ENCODE measurements around the gene MAST4. TPM values are rescaled to one million over a fixed set of nuclear protein-coding genes. Genes with fewer than 3 reads are reported as not detected.

Gene MAST4
- polyA plus RNA-seq, 1 experiment: 4.0 TPM

DNA sequence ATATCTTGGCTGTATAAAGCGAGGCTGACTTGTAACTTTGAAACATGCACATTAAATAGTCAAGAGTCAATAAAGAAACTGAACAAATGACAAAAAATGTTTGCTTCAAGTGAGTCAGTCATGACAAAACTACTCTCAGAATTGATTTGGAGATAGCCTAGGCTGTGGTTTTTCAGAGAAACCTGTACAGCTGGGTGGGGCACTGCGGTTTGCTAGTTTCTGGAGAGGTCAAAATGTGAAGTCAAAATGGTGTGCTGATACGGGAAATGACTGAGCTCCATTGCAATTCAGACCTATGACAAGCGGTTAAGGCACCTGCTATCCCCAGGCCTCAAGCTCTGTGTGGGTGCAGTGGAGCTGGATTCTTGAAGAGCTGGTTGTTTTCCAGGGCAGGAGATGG, 610.7 kb downstream of the MAST4 start:
- CTCF ChIA-PET: interaction anchor here (1.0 to 4.2 kb wide), 3 partner anchors 45 to 392 kb away, joined by 4 to 28 read pairs (median 4); no protein-coding TSS in a partner anchor

DNA sequence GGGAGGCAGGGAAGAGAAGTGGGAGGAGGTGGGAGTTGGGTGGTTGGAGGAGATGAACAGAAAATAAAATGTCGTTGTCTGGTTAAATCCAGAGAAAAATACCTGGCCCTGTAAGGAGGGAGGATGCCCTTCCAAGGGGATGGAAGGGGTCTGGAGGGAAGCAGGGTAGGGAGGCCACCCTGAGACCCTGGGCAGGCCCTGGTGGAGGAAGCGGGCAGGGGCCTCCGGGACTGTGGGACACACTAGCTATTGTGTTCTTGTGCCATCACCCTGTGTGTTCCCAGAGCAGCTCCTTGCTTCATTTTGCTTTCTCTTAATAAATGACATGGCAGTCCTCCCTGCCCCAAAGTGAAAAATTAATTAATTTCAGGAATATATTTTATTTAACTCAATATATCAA, 612.2 kb downstream of the MAST4 start:
- POLR2A ChIA-PET: no interaction called here
- Histone ChIP-seq H3K36me3 (ENCODE audit: control insufficient read depth, insufficient read depth, low read length) (no peaks in the 10 kb centered on the region), H3K27me3 (ENCODE audit: control insufficient read depth, insufficient read depth, low read length) (no peaks in the 10 kb centered on the region; the same call in 1 of the 2 replicates), H3K4me3 (ENCODE audit: low read depth, low read length) (no peak overlapping the region)
- DNase-seq (ENCODE audit: low read depth): no peak
- TF ChIP-seq CTCF (IDR thresholded peaks at IDR 0.05; ENCODE audit: insufficient read depth, low read depth, low read length): no peak
- CTCF ChIA-PET: interaction anchor here (0.6 to 4.2 kb wide), 12 partner anchors 13 to 902 kb away, joined by 3 to 28 read pairs (median 4); no protein-coding TSS in a partner anchor

More for the DNA sequence above, 610.7 kb downstream of the MAST4 start:
- Histone ChIP-seq H3K27me3 (ENCODE audit: control insufficient read depth, insufficient read depth, low read length) (no peaks in the 10 kb centered on the region; the same call in 1 of the 2 replicates), H3K36me3 (ENCODE audit: control insufficient read depth, insufficient read depth, low read length) (no peaks in the 10 kb centered on the region), H3K4me3 (ENCODE audit: low read depth, low read length) (no peak overlapping the region)
- POLR2A ChIA-PET: interaction anchor here (0.6 kb wide), 1 partner anchor 257 kb away, joined by 4 read pairs; no protein-coding TSS in a partner anchor
- DNase-seq (ENCODE audit: low read depth): no peak
- TF ChIP-seq CTCF (IDR thresholded peaks at IDR 0.05; ENCODE audit: insufficient read depth, low read depth, low read length): no peak

GRCh38 chr5:67209141-67209771, 613.1 kb downstream of the MAST4 start:
- Histone ChIP-seq H3K27me3 (ENCODE audit: control insufficient read depth, insufficient read depth, low read length) (no peaks in the 10 kb centered on the region; the same call in 1 of the 2 replicates), H3K4me3 (ENCODE audit: low read depth, low read length) (no peak overlapping the region), H3K36me3 (ENCODE audit: control insufficient read depth, insufficient read depth, low read length) (no peaks in the 10 kb centered on the region)
- DNase-seq (ENCODE audit: low read depth): no peak
- peak; percentile 72 for TF ChIP-seq CTCF (IDR thresholded peaks at IDR 0.05; ENCODE audit: insufficient read depth, low read depth, low read length)
- ChIA-PET POLR2A (no interaction called here), CTCF (interaction anchor here (0.6 to 4.2 kb wide), 14 partner anchors 13 to 1043 kb away, joined by 3 to 28 read pairs (median 4); no protein-coding TSS in a partner anchor)

DNA sequence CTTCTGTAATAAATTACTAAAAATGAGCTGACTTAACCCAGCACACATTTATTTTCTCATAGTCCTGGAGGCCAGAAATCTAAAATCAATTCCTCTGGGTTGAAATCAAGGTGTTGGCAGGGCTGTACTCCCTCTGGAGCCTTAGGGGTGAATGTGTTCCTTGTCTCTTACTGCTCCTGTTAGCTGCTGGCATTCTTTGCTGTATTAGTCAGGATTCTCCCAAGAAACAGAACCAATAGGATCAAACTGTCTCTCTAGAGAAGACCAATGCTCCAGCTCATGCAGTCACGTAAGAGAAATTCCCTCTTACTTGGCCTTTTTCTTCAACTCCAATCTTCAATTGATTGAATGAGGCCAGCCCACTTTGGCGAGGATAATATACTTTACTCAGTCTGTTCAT, 615.7 kb downstream of the MAST4 start:
- ChIA-PET POLR2A (no interaction called here), CTCF (interaction anchor here (1.0 to 1.4 kb wide), 3 partner anchors 45 to 55 kb away, joined by 3 read pairs; no protein-coding TSS in a partner anchor)
- Histone ChIP-seq H3K4me3 (ENCODE audit: low read depth, low read length) (no peak overlapping the region), H3K27me3 (ENCODE audit: control insufficient read depth, insufficient read depth, low read length) (no peaks in the 10 kb centered on the region), H3K36me3 (ENCODE audit: control insufficient read depth, insufficient read depth, low read length) (no peaks in the 10 kb centered on the region)
- DNase-seq (ENCODE audit: low read depth): peak; percentile 42
- 0 out of 2 replicates have a peak, but pooled peaks have one; percentile 7 for TF ChIP-seq CTCF (IDR thresholded peaks at IDR 0.05; ENCODE audit: insufficient read depth, low read depth, low read length)

DNA sequence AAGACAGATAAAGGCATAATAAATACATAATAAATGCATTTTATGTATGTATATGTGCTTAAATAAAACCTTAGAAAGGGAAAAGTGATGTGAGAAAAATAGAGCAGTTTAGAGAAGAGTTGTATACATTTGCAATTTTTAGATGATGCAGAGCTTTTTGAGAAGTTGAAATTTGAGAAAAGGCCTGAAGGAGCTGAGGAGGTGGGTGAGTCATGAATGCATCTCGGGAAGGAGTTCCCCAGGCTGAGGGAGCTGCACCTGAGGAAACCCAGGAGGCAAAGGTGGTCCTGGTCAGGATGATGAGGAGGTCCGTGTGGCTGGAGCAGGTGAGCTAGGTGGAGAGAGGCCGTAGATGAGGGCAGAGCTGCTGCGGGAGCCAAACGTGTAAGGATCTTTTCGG, 617.8 kb downstream of the MAST4 start:
- Histone ChIP-seq H3K36me3 (ENCODE audit: control insufficient read depth, insufficient read depth, low read length) (no peaks in the 10 kb centered on the region), H3K4me3 (ENCODE audit: low read depth, low read length) (no peak overlapping the region), H3K27me3 (ENCODE audit: control insufficient read depth, insufficient read depth, low read length) (no peaks in the 10 kb centered on the region)
- ChIA-PET POLR2A (no interaction called here), CTCF (interaction anchor here (0.7 to 1.0 kb wide), 3 partner anchors 36 to 58 kb away, joined by 3 to 4 read pairs (median 3); no protein-coding TSS in a partner anchor)
- TF ChIP-seq CTCF (IDR thresholded peaks at IDR 0.05; ENCODE audit: insufficient read depth, low read depth, low read length): no peak
- no peak for DNase-seq (ENCODE audit: low read depth)

All from BJ (cell line).